Memory B cell (primary cell): ENCODE data around the gene RHBDD3.

Experiments
- ATAC-seq: fragments of 150-1000 bp; cut with Tn5 transposase; 2 replicates; pipeline ENCODE4 v1.10.0; 2021; ENCODE audit warnings: low read depth, mild to moderate bottlenecking, moderate library complexity
- DNase-seq, 2 donors: peaks; one replicate each; pipeline ENCODE4 v3.0.0; 2022; ENCODE audit warnings: low spot score in 2 of 2
- H3K27ac Mint-ChIP-seq: one replicate; pipeline ENCODE4 v1.8.0; 2022; ENCODE audit warnings: mild to moderate bottlenecking, moderate library complexity, mixed read lengths
- H3K27me3 Mint-ChIP-seq: one replicate; pipeline ENCODE4 v1.8.0; 2022; ENCODE audit warnings: mixed read lengths
- H3K36me3 Mint-ChIP-seq: one replicate; pipeline ENCODE4 v1.8.0; 2022; ENCODE audit warnings: mild to moderate bottlenecking, mixed read lengths
- H3K4me1 Mint-ChIP-seq: one replicate; pipeline ENCODE4 v1.8.0; 2022; ENCODE audit warnings: mixed read lengths
- H3K4me3 Mint-ChIP-seq: one replicate; pipeline ENCODE4 v1.8.0; 2022; ENCODE audit warnings: mild to moderate bottlenecking, moderate library complexity, mixed read lengths
- H3K9me3 Mint-ChIP-seq: one replicate; pipeline ENCODE4 v1.8.0; 2022; ENCODE audit warnings: mixed read lengths

The RHBDD3 gene

DNA sequence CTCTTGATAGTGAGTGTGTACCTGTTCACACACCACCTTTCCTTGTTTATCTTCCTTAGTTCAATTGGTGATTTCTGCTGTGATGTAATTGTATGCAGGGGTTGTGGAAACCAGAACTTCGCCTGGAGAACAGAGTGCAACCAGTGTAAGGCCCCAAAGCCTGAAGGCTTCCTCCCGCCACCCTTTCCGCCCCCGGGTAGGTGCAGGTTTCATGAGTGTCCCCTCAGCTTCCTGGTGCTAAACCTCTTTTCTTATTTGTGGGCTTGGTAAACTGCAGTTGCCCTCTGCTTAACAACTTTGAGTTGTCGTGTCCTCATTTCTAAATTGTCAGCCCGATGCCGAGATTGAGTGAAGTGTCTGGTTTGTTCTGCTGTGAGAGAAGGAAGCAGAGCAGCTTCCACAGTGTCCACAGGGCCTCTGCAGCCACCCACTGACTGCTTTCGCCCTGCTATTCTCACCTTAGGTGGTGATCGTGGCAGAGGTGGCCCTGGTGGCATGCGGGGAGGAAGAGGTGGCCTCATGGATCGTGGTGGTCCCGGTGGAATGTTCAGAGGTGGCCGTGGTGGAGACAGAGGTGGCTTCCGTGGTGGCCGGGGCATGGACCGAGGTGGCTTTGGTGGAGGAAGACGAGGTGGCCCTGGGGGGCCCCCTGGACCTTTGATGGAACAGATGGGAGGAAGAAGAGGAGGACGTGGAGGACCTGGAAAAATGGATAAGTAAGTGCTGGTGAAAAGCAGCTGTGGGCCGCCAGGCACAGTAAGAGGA lies 31.5 kb upstream of the RHBDD3 start:
- H3K4me3 Mint-ChIP-seq: no peak overlapping the region
- no peaks in the 10 kb centered on the region for H3K27me3 Mint-ChIP-seq
- peaks cover 10% of the 10 kb centered on the region for H3K4me1 Mint-ChIP-seq
- DNase-seq (no peak), ATAC-seq (no peak)
- no peak overlapping the region for H3K27ac Mint-ChIP-seq
- peaks cover 31% of the 10 kb centered on the region for H3K36me3 Mint-ChIP-seq
- H3K9me3 Mint-ChIP-seq: no peaks in the 10 kb centered on the region

DNA sequence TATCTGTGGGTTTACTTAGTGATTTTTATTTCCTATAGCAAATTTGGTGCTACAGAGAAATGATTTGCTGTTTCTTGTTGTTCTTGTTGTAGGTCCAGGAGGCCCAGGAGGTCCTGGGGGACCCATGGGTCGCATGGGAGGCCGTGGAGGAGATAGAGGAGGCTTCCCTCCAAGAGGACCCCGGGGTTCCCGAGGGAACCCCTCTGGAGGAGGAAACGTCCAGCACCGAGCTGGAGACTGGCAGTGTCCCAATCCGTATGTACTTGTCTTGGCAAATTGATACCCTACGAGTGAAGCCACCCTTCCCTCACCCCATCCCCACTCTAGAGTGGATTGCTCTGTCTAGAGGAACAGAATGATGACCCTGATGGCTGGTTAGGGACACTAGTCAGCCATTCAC lies 30.9 kb upstream of the RHBDD3 start:
- H3K4me3 Mint-ChIP-seq: no peak overlapping the region
- no peaks in the 10 kb centered on the region for H3K9me3 Mint-ChIP-seq
- ATAC-seq (no peak), DNase-seq (no peak)
- peaks cover 33% of the 10 kb centered on the region for H3K36me3 Mint-ChIP-seq
- H3K27me3 Mint-ChIP-seq: no peaks in the 10 kb centered on the region
- no peak overlapping the region for H3K27ac Mint-ChIP-seq
- peaks cover 9% of the 10 kb centered on the region for H3K4me1 Mint-ChIP-seq

- Mint-ChIP-seq H3K4me1 (peaks cover 3% of the 10 kb centered on the region), H3K27ac (peak overlapping the region; percentile 39), H3K4me3 (no peak overlapping the region), H3K9me3 (no peaks in the 10 kb centered on the region), H3K27me3 (no peaks in the 10 kb centered on the region), H3K36me3 (peaks cover 38% of the 10 kb centered on the region)
- ATAC-seq: no peak
- DNase-seq: no peak
These were observed 24.6 kb upstream of the RHBDD3 start for GRCh38 chr22:29292379-29292778.

DNA sequence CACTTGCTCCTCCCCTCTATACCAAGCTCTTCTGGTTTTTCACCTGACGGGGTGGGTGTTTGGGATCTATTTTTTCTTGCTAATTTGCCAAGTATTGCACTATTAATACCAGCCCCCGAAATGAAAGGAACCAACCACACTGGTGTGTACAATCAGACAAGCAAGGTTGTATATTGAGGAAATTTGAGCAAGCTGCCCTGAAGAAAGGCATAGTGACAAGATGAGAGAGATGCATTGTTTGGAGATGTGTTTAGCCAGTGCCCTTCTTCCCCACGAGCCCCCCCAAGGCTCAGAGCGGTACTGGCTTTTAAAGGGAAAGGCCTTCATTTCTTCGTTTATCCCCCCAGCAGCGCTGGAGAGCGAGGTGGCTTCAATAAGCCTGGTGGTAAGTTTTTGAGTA lies 23.4 kb upstream of the RHBDD3 start:
- DNase-seq (no peak), ATAC-seq (no peak)
- H3K27ac Mint-ChIP-seq: no peak overlapping the region
- peaks cover 44% of the 10 kb centered on the region for H3K36me3 Mint-ChIP-seq
- no peaks in the 10 kb centered on the region for H3K27me3 Mint-ChIP-seq
- H3K9me3 Mint-ChIP-seq: no peaks in the 10 kb centered on the region
- H3K4me3 Mint-ChIP-seq: no peak overlapping the region
- H3K4me1 Mint-ChIP-seq: peaks cover 3% of the 10 kb centered on the region

GRCh38 chr22:29290061-29290460 lies 22.3 kb upstream of the RHBDD3 start:
- H3K27me3 Mint-ChIP-seq: no peaks in the 10 kb centered on the region
- H3K27ac Mint-ChIP-seq: no peak overlapping the region
- peaks cover 43% of the 10 kb centered on the region for H3K36me3 Mint-ChIP-seq
- H3K4me3 Mint-ChIP-seq: no peak overlapping the region
- ATAC-seq (no peak), DNase-seq (no peak)
- no peaks in the 10 kb centered on the region for H3K9me3 Mint-ChIP-seq
- H3K4me1 Mint-ChIP-seq: peaks cover 3% of the 10 kb centered on the region

DNA sequence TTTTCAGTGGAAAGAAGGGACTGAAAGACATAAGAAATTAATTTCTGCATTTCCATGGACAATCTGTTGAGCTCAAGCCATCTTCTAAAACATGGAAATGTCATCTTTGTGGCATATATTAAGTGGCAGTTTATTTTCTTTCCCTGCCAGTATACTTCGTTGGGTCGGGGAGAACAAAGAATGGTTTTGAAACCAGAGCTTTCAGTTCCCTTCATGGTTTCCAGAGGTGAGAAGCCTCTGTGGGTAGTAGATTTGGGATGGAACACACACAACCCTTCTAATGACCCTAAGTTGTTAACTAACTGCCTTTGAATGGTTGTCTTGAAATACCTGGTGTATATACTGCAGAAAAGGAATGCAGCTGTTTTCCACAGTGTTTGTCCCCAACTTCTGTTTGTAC lies 21.1 kb upstream of the RHBDD3 start:
- Mint-ChIP-seq H3K4me1 (peaks cover 3% of the 10 kb centered on the region), H3K4me3 (no peak overlapping the region), H3K27me3 (no peaks in the 10 kb centered on the region), H3K27ac (peak overlapping the region; percentile 66), H3K36me3 (peaks cover 47% of the 10 kb centered on the region), H3K9me3 (no peaks in the 10 kb centered on the region)
- ATAC-seq: no peak
- no peak for DNase-seq

DNA sequence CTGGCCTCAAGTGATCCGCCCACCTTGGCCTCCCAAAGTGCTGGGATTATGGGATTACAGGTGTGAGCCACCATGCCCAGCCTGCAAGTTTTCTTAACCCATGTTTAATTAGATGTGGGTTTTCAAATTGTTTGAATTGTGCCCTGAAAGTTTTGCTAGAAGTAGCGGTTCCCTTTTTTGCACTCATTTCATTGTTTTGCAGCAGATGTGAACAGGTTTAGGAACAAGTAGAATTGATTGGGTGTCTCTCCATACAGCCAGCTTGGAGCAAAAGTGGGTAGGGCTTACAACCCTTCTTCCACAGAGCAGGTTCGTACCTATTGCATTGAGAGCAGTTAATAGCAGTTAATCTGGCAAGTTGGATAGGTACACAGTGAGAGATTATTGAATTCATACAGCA lies 16.4 kb upstream of the RHBDD3 start:
- Mint-ChIP-seq H3K27me3 (no peaks in the 10 kb centered on the region), H3K36me3 (peaks cover 46% of the 10 kb centered on the region)

DNA sequence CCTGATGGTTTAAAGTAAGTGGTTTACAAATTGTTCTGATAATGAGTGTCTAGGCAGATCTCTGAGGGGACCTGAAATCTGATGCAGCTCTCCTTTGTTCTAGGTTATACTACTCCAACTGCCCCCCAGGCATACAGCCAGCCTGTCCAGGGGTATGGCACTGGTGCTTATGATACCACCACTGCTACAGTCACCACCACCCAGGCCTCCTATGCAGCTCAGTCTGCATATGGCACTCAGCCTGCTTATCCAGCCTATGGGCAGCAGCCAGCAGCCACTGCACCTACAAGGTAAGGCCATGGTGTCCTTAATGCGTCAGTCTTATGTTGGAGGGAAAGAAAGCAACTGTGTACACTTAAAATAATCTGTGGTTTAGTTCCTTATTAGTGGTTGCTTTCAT lies 10.1 kb upstream of the RHBDD3 start:
- H3K27ac Mint-ChIP-seq: no peak overlapping the region
- H3K27me3 Mint-ChIP-seq: no peaks in the 10 kb centered on the region
- peaks cover 44% of the 10 kb centered on the region for H3K36me3 Mint-ChIP-seq
- ATAC-seq (no peak), DNase-seq (no peak)
- no peak overlapping the region for H3K4me3 Mint-ChIP-seq
- no peaks in the 10 kb centered on the region for H3K9me3 Mint-ChIP-seq
- H3K4me1 Mint-ChIP-seq: peaks cover 17% of the 10 kb centered on the region

More for the DNA sequence above, 16.4 kb upstream of the RHBDD3 start:
- no peak for DNase-seq
- Mint-ChIP-seq H3K4me3 (no peak overlapping the region), H3K27ac (no peak overlapping the region), H3K4me1 (peaks cover 5% of the 10 kb centered on the region), H3K9me3 (no peaks in the 10 kb centered on the region)
- no peak for ATAC-seq

DNA sequence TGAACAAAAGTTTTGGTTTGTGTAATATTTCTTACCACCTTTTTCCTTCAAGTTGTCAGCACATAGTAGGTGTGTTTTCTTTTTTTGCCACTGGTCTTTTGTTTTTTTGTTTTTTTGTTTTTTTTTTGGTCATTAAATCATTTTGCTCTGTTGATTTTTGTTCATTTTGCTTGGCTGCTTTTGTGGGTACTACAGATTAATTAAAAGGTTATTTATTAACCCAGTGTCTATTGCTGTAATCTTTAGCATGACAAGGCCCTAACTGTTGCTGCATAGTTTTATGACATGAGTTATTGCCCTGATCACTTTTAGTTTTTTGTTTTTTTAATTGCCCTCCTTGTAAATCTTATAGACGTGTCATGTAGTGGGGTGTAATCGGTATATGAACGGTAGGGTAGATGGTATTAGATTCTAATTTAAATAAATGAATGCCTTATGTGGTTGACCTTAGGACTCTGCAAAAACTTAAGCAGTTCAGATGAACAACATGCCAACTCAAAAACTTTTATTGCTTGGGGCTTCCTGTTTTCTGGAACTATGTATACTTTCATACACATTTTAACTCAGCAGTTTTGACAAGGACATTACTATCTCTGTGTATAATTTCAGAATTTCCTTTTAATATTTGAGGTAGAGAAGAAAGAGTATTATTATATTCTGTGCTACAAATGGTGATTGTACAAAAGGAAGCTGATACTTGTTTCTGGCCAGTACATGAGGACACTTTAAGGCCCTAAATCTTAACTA lies 8.2 kb upstream of the RHBDD3 start:
- Mint-ChIP-seq H3K4me3 (no peak overlapping the region), H3K27ac (no peak overlapping the region)

DNA sequence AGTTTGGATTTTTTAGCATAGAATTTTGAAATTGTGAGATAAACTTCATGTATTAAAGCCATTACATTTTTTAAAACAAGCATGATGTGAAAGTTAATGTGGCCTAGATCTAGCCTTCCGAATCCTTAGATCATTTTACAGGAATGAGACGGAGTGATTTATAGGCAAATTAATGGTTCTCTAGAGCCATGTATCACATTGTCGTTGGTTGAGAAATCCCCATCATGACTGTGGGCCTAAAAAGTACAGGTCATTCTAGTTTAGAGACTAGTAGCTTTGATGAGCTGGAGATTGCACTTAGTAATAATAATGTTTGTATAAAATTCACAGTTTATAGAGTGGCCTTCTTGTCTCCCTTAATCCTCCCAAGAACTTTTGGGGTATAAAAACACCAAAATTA lies 7.4 kb upstream of the RHBDD3 start:
- H3K36me3 Mint-ChIP-seq: peaks cover 37% of the 10 kb centered on the region
- H3K27me3 Mint-ChIP-seq: no peaks in the 10 kb centered on the region
- H3K9me3 Mint-ChIP-seq: no peaks in the 10 kb centered on the region
- ATAC-seq (no peak), DNase-seq (no peak)
- no peak overlapping the region for H3K4me3 Mint-ChIP-seq
- H3K27ac Mint-ChIP-seq: peak overlapping the region; percentile 31
- H3K4me1 Mint-ChIP-seq: peaks cover 31% of the 10 kb centered on the region

More for the DNA sequence above, 8.2 kb upstream of the RHBDD3 start:
- Mint-ChIP-seq H3K9me3 (no peaks in the 10 kb centered on the region), H3K4me1 (peaks cover 22% of the 10 kb centered on the region), H3K27me3 (no peaks in the 10 kb centered on the region), H3K36me3 (peaks cover 38% of the 10 kb centered on the region)
- no peak for ATAC-seq
- no peak for DNase-seq

- Mint-ChIP-seq H3K36me3 (peaks cover 31% of the 10 kb centered on the region), H3K9me3 (no peaks in the 10 kb centered on the region), H3K27me3 (no peaks in the 10 kb centered on the region), H3K4me1 (peaks cover 37% of the 10 kb centered on the region), H3K4me3 (no peak overlapping the region), H3K27ac (no peak overlapping the region)
- ATAC-seq (no peak), DNase-seq (no peak)
These were observed 4.8 kb upstream of the RHBDD3 start for GRCh38 chr22:29272624-29273023.

DNA sequence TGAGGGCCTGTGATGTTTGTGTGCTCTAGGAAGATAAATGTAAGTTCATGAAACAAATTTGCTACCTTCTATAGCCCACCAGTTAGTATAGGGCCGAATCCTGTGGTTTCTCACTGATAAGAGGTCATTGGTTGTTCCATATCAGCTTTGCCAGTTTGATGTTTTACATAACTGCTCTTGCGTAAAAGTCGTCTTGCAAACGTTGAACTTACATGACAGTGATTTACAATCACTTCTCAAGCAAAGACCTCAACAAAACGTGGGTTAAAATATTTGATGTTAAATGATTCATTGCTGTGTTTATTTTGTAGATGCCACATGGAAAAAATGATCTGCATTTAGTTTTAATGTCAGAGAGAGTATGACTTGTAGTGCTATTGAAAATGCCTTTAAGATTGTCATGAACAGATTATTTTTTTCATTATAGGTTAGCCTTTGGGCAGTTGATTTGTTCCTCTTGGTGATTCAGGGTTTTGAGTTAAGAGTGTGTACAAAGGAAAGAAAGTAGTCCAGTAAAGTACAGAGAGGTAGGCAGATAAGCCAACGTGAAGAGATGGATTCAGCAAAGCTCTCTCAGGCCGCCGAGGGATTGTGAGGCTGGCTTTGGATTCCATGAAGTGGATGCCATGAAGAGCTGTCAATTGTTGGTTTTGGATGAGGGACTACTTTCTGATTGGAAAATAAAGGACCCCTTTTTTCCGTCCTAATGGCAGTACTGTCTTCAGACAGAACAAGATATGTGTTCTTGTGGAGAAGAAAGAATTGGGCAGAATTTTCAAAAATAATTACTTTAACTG lies 2.9 kb upstream of the RHBDD3 start:
- ATAC-seq: no peak
- Mint-ChIP-seq H3K27ac (peak overlapping the region; percentile 98), H3K27me3 (no peaks in the 10 kb centered on the region), H3K4me3 (peak overlapping the region; percentile 88), H3K36me3 (peaks cover 19% of the 10 kb centered on the region), H3K4me1 (peaks cover 41% of the 10 kb centered on the region), H3K9me3 (no peaks in the 10 kb centered on the region)
- DNase-seq: no peak

- no peak for ATAC-seq
- DNase-seq: no peak
- Mint-ChIP-seq H3K36me3 (peaks cover 18% of the 10 kb centered on the region), H3K9me3 (no peaks in the 10 kb centered on the region), H3K27ac (peak overlapping the region; percentile 98), H3K4me3 (peak overlapping the region; percentile 88), H3K27me3 (no peaks in the 10 kb centered on the region), H3K4me1 (peaks cover 41% of the 10 kb centered on the region)
These were observed 2.1 kb upstream of the RHBDD3 start for GRCh38 chr22:29269731-29270474.
